Choroid plexus epithelial cell (primary cell): ENCODE data around the gene ZNF331.
A peak's percentile ranks its signal among the peaks of the same experiment; 100 is the strongest.

Experiments used
- DNase-seq: peaks from one replicate; pipeline ENCODE4 v3.0.0-alpha.2; 2010; ENCODE audit warnings: low read depth
- H3K4me3 ChIP-seq: 2 replicates; pipeline ENCODE4 v1.5.1; 2011; ENCODE audit warnings: low read depth, mild to moderate bottlenecking, control low read depth, low read length, moderate library complexity
- TF ChIP-seq, protein P1 (sequence below): conservative IDR thresholded peaks from 2 replicates; pipeline ENCODE4 v1.5.1; 2011; ENCODE audit warnings: low read depth, mild to moderate bottlenecking, control low read depth, inconsistent platforms, low read length, moderate library complexity

Gene ZNF331

GRCh38 chr19:53612762-53613526 lies 75.0 kb downstream of the ZNF331 start:
- TF ChIP-seq, protein P1, sequence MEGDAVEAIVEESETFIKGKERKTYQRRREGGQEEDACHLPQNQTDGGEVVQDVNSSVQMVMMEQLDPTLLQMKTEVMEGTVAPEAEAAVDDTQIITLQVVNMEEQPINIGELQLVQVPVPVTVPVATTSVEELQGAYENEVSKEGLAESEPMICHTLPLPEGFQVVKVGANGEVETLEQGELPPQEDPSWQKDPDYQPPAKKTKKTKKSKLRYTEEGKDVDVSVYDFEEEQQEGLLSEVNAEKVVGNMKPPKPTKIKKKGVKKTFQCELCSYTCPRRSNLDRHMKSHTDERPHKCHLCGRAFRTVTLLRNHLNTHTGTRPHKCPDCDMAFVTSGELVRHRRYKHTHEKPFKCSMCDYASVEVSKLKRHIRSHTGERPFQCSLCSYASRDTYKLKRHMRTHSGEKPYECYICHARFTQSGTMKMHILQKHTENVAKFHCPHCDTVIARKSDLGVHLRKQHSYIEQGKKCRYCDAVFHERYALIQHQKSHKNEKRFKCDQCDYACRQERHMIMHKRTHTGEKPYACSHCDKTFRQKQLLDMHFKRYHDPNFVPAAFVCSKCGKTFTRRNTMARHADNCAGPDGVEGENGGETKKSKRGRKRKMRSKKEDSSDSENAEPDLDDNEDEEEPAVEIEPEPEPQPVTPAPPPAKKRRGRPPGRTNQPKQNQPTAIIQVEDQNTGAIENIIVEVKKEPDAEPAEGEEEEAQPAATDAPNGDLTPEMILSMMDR, result no peak
- no peak overlapping the region for H3K4me3 ChIP-seq
- no peak for DNase-seq

- peak; percentile 16 for DNase-seq
- TF ChIP-seq, protein P1, result no peak
- no peak overlapping the region for H3K4me3 ChIP-seq
These were observed 84.2 kb downstream of the ZNF331 start for GRCh38 chr19:53621885-53622740.

DNA sequence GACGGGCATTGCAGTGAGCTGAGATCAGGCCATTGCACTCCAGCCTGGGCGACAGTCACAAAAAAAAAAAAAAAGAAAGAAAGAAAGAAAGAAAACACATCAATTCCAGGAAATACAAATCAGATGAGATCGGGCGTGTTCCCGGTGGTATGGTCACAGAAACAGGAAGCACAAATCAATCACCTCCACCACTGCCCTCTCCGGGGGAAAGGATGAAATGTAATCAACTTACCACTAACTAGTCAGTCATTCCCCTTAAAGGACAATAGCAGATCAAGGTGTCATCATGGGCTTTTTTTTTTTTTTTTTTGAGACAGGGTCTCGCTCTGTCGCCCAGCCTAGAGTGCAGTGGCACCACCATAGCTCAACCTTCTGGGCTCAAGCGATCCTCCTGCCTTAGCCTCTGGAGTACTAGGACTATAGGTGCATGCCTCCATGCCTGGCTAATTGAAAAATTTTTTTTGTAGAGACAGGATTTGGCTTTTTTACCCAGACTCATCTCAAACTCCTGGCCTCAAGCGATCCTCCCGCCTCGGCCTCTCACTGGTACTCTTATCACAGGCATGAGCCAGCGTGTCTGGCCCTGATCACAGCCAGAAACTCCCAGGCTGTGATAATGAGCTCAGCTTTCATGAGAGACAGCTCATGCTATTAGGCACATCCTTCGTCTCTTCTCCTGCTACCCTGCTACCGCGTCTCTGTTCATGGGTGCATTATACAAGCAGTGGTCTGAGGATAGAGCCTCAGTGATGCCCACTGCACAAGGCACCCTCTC lies 87.0 kb downstream of the ZNF331 start:
- no peak overlapping the region for H3K4me3 ChIP-seq
- TF ChIP-seq, protein P1, result no peak
- no peak for DNase-seq

DNA sequence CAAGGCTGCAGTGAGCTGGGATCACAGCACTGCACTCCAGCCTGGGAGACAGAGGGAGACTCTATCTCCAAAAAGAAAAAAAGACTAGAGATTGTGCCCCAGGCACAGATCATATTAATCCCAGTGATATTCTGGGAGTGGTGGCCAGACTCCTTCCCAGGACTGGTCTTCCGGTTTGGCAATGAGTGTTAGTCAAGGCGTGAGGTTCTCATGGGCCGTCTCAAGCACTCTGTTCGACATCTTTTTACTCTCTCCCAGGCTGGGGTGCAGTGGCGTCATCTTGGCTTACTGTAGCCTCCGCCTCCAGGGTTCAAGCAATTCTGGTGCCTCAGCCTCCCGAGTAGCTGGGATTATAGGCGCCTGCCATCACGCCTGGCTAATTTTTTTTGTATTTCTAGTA lies 88.5 kb downstream of the ZNF331 start:
- no peak overlapping the region for H3K4me3 ChIP-seq
- TF ChIP-seq, protein P1, result no peak
- no peak for DNase-seq

DNA sequence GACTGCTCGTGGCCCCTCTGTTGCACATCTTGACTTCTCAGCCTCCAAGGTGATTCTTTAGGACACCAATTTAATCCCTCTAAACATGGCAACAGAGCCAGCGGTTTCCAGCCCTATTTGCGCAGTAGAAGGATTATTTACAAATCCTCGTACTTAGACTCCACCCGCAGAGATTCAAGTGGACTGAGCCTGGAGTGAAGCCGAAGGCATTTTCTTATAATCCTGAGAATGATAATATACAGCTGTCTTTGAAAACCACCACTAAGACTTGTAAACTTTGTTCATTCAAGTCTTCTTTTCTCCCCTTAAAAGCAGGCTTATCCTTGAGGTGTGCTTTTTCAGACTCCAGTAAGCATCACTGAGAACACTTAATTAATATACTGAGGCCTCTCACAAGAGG lies 89.0 kb downstream of the ZNF331 start:
- DNase-seq, result no peak
- TF ChIP-seq, protein P1, result no peak
- H3K4me3 ChIP-seq, result no peak overlapping the region
